ENCODE measurements around the gene ZC3H7A.

The ZC3H7A gene

GRCh38 chr16:11738742-11739544 is 58.1 kb downstream of the ZC3H7A start:
- DNase-seq (ENCODE audit: low read depth in 2 of 2): no peak

- DNase-seq (ENCODE audit: low read depth in 2 of 2): no peak
Observed at GRCh38 chr16:11737713-11738112, 59.3 kb downstream of the ZC3H7A start.

GRCh38 chr16:11736903-11737302 is 60.2 kb downstream of the ZC3H7A start:
- DNase-seq (ENCODE audit: low read depth in 2 of 2): no peak

GRCh38 chr16:11735787-11736186 is 61.3 kb downstream of the ZC3H7A start:
- no peak for DNase-seq (ENCODE audit: low read depth in 2 of 2)

GRCh38 chr16:11734653-11735043 is 62.4 kb downstream of the ZC3H7A start:
- DNase-seq (ENCODE audit: low read depth in 2 of 2): no peak

GRCh38 chr16:11734025-11734652 is 62.9 kb downstream of the ZC3H7A start:
- DNase-seq (ENCODE audit: low read depth in 2 of 2): no peak

- no peak for DNase-seq (ENCODE audit: low read depth in 2 of 2)
Observed at GRCh38 chr16:11731222-11731621, 65.8 kb downstream of the ZC3H7A start.

- DNase-seq (ENCODE audit: low read depth in 2 of 2): no peak
Observed at GRCh38 chr16:11729787-11730186, 67.3 kb downstream of the ZC3H7A start.

- DNase-seq (ENCODE audit: low read depth in 2 of 2): no peak
Observed at GRCh38 chr16:11727796-11728543, 69.1 kb downstream of the ZC3H7A start.

- no peak for DNase-seq (ENCODE audit: low read depth in 2 of 2)
Observed at GRCh38 chr16:11726008-11726407, 71.0 kb downstream of the ZC3H7A start.

GRCh38 chr16:11725457-11725856 is 71.6 kb downstream of the ZC3H7A start:
- DNase-seq (ENCODE audit: low read depth in 2 of 2): no peak

- DNase-seq (ENCODE audit: low read depth in 2 of 2): no peak
Observed at GRCh38 chr16:11722468-11722808, 74.6 kb downstream of the ZC3H7A start.

GRCh38 chr16:11721781-11722467 is 75.1 kb downstream of the ZC3H7A start:
- no peak for DNase-seq (ENCODE audit: low read depth in 2 of 2)

GRCh38 chr16:11719762-11720161 is 77.3 kb downstream of the ZC3H7A start:
- DNase-seq (ENCODE audit: low read depth in 2 of 2): no peak

GRCh38 chr16:11719171-11719570 is 77.9 kb downstream of the ZC3H7A start:
- DNase-seq (ENCODE audit: low read depth in 2 of 2): no peak

- DNase-seq (ENCODE audit: low read depth in 2 of 2): no peak
Observed at GRCh38 chr16:11717811-11718210, 79.2 kb downstream of the ZC3H7A start.

- no peak for DNase-seq (ENCODE audit: low read depth in 2 of 2)
Observed at GRCh38 chr16:11716336-11716735, 80.7 kb downstream of the ZC3H7A start.

GRCh38 chr16:11715246-11715947 is 81.7 kb downstream of the ZC3H7A start:
- no peak for DNase-seq (ENCODE audit: low read depth in 2 of 2)

GRCh38 chr16:11712122-11712521 is 84.9 kb downstream of the ZC3H7A start:
- no peak for DNase-seq (ENCODE audit: low read depth in 2 of 2)

GRCh38 chr16:11711662-11712061 is 85.4 kb downstream of the ZC3H7A start:
- no peak for DNase-seq (ENCODE audit: low read depth in 2 of 2)

GRCh38 chr16:11708421-11708820 is 88.6 kb downstream of the ZC3H7A start:
- DNase-seq (ENCODE audit: low read depth in 2 of 2): no peak
